GM19238 (cell line): ENCODE data around the gene MAP2K7.
A peak's percentile ranks its signal among the peaks of the same experiment; 100 is the strongest.

Source experiments
- DNase-seq: peaks from one replicate; pipeline ENCODE4 v3.0.0; 2011; ENCODE audit warnings: low spot score; ENCODE audit not compliant: insufficient read length

Gene MAP2K7

GRCh38 chr19:7866399-7867091 lies 37.1 kb upstream of the MAP2K7 start:
- DNase-seq: no peak

- DNase-seq: no peak
Observed at GRCh38 chr19:7867092-7867844, 36.4 kb upstream of the MAP2K7 start.

GRCh38 chr19:7868326-7868670 lies 35.4 kb upstream of the MAP2K7 start:
- DNase-seq: no peak

GRCh38 chr19:7868671-7869452 lies 34.8 kb upstream of the MAP2K7 start:
- DNase-seq: peak; percentile 97

GRCh38 chr19:7869453-7869909 lies 34.2 kb upstream of the MAP2K7 start:
- peak; percentile 63 for DNase-seq

GRCh38 chr19:7869910-7870511 lies 33.7 kb upstream of the MAP2K7 start:
- DNase-seq: no peak

- no peak for DNase-seq
Observed at GRCh38 chr19:7870571-7871436, 32.9 kb upstream of the MAP2K7 start.

- peak; percentile 64 for DNase-seq
Observed at GRCh38 chr19:7871437-7872305, 32.0 kb upstream of the MAP2K7 start.

GRCh38 chr19:7872306-7873204 lies 31.1 kb upstream of the MAP2K7 start:
- no peak for DNase-seq

GRCh38 chr19:7873304-7874075 lies 30.2 kb upstream of the MAP2K7 start:
- no peak for DNase-seq

- DNase-seq: no peak
Observed at GRCh38 chr19:7874076-7874896, 29.4 kb upstream of the MAP2K7 start, which contains the start of gene PRR36. Gene PRR36 (minus strand): TSS chr19:7874390. CDS start chr19:7873689, 701 bp downstream.

- no peak for DNase-seq
Observed at GRCh38 chr19:7874897-7875273, 28.8 kb upstream of the MAP2K7 start.

- DNase-seq: no peak
Observed at GRCh38 chr19:7877249-7877836, 26.3 kb upstream of the MAP2K7 start.

GRCh38 chr19:7879111-7879807 lies 24.4 kb upstream of the MAP2K7 start:
- no peak for DNase-seq

GRCh38 chr19:7879836-7880235 lies 23.8 kb upstream of the MAP2K7 start:
- no peak for DNase-seq

GRCh38 chr19:7881910-7882309 lies 21.8 kb upstream of the MAP2K7 start:
- DNase-seq: no peak
